Stimulated activated CD8-positive, alpha-beta memory T cell treated with anti-CD3 and anti-CD28 coated beads, Interleukin-7, amount 100 ng/mL, for 48 hours (primary cell): Measurements from ENCODE around the gene TENT4B.

ENCODE experiments used
- DNase-seq, 2 donors: peaks; one replicate each; pipeline ENCODE4 v3.0.0-alpha.2; 2020; ENCODE audit warnings: low read depth in 1 of 2; ENCODE audit errors: extremely low read depth in 1 of 2

TENT4B gene

DNA sequence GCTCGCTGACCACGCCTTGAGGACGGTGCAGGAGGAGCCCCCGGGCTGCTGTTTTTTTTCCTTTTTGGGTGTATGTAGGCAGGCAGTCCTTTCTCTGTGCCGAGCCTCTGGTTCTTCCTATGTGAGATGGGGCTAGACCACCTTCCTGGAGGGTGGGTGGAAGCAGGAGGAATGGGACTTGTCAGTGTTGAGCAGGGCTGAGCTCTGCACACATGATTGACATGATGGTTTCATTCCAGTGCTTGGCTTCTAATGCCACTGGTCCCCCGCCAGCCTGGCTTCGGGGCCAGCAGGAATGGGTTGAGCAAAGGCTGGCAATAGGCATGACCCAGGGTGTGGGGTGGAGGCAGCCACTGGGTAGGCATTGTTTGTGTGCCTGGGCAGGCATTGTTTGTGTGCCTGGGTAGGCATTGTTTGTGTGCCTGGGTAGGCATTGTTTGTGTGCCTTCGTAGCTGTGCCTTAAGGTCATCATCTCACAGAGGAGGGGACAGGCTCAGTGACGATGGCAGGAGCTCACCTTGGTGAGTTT, 99.0 kb downstream of the TENT4B start:
- DNase-seq = no peak

DNA sequence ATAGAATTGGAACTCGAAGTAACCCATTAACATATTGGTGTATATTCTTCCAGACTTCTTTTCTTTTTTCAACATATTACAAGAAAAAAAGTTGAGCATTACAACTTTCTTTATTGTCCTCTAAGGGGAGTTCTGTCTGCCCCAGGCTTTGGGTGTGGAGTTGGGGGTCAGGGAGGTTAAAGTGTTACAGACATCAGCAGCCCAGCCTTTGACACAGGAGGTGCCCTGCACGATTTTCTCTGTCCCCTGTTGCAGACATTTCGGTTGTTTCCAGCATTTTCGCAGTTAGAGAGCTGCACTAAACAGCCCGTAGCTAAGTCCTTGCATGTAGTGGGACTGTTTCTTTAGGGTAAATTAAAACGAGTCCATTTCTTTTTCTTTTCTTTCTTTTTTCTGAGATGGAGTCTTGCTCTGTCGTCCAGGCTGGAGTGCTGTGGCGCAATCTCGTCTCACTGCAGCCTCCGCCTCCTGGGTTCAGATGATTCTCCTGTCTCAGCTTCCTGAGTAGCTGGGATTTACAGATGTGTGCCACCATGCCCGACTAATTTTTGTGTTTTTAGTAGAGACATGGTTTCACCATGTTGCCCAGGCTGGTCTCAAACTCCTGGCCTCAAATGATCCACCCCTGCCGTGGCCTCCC, 99.9 kb downstream of the TENT4B start:
- DNase-seq = no peak

DNA sequence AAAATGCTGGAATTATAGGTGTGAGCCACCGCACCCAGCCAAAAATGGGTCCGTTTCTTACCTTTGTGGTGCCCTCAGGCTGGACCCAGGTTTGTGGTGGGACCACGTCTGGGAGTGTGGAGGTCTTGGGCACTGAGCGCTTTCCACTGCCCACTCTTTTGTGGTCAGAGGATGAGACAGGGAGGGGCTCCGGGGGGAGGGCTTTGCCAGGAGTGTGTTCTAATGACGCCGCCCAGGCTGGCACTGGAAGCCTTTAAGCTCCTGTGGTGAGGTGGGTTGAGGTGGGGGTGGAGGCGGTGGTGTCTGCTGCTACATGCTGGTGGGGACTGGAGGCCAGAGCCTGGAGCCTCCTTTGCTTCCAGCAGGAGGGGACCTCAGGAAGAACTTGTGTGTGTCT, 100.4 kb downstream of the TENT4B start:
- DNase-seq = no peak

DNA sequence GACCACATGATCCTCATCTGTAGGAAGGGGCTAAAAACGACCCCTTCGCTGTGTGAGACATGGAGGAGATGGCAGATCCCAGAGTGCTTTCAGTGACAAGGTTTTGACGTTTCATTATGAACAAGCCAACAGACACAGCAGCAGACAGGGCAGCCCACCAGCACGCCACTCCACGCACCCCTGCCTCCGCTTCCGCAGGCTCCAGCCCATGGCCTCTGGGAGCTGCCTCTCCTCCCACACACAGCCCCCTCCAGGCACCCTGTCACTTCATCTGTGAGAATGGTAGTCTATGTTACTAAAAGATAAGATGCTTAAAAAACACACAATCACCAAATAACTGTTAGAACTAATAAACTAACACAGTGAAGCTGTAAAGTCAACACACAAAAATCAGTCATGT, 101.0 kb downstream of the TENT4B start:
- no peak for DNase-seq

DNA sequence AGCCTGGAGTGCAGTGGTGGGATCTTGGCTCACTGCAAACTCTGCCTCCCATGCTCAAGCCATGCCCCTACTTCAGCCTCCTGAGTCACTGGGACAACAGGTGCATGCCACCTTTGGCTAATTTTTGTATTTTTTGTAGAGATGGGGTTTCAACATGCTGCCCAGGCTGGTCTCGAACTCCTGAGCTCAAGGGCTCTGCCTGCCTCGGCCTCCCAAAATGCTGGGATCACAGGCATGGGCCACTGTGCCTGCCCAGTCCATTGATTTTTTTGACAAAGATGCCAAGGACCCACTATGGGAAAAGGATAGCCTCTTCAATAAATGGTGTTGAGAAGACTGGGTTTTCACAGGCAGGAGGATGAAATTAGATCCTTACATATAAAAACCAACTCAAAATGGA, 102.4 kb downstream of the TENT4B start:
- no peak for DNase-seq

DNA sequence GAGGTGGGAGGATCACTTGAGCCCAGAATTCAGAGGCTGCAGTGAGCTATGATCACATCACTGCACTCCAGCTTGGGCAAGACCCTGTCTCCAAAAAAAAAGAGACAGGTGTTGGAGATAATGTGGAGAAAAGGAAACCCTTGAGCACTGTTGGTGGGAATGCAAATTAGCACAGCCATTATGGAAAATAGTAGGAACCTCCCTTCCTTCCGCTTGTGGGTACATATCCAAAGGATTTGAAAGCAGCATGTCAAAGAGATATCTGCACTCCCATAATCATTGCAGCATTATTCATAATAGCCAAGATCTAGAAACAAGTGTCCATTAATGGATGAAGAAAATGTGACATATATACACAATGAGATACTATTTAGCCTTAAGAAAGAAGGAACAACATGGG, 103.5 kb downstream of the TENT4B start:
- no peak for DNase-seq

DNA sequence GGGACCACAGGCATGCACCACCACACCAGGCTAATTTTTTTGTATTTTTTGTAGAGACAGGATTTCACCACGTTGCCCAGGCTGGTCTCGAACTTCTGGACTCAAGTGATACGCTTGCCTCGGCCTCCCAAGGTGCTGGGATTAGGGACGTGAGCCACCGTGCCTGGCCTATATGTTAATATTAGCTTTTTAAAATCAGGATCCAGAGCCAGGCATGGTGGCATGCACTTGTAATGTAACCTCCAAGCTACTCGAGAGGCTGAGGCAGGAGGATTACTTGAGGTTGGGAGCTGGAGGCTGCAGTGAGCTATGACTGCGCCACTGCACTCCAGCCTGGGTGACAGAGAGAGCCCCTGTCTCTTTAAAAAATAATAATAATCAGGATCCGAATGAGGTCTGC, 104.8 kb downstream of the TENT4B start:
- DNase-seq = no peak

DNA sequence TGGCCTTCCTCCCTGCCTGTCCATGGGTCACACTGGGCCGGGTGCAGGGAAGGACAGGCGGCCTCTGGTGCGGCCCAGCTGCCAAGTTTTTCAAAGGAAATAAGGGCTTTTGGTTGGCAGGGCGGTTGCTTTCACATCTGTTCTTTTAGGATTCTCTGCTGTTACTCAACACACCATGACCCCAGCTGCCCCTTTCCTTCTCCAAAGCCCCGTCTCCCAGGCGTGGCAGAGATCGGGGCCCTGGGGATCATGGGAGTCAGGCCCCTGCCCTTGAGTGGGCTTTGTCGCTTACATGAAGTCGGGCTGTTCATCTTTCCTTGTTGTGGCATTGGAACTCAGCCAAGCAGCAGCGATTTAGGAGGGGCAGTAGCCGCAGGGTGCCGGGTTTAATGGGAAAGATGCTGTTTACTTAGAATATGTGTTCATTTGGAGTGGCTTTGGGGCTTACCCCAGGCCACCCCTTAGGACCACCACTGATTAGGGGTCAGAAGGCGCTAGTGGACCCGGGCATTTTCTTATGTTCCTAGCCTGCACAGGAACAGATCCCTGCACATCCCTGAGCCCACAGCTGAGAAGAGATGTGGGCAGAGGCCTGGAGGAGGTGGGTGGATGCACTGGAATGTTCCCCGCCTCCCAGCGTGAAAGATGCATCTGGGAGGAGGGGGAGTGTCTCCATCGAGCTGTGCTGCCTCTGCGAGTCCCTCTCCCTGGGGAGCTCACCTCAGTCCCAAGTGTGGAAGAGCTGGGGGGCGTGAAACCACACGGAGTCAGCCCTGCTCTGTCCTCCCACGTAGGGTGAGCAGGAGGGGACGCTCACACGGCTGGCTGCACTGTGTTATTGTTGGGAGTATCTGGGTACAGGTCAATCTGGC, 106.5 kb downstream of the TENT4B start:
- no peak for DNase-seq

DNA sequence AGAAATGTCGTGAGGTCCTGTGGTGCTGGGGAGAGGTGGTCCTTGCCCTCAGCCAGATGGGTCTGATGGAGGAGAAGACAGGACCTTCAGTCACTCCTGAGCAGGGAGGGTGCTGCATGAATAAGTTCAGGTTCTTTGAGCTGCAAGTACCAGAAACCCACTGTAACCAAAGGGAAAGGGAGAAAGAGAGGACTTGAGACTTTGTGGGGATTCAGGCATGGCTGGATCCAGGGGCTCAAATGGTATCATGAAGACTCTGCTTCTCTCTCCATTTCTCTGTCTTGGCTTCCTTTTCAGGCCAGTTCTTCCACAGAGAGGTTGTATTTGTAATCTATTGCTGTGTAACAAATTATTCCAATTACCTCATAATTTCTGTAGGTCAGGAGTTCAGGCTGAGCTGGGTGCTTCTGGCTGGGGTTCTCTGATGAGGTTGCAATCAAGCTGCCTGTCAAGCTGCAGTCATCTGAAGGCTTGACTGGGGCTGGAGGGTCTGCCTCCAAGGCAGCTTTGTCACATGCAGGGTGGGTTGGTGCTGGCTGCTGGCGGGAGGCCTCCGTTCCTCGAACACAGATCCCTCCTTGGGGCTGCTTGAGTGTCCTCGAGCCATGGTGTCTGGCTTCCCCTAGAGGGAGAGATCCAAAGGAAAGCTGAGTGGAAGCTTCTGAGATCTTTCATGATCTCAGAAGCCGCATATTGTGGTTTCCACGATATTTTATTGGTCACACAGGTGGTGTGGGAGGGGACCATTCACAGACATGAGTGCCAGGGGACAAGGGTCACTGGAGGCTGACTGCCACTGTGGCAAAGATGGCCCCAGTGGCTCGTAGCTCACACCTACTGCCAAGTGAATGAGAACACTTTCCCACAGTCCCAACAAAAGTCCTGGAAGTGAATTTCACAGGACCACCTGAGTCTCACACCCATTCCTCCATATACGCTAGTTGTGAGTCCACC, 107.4 kb downstream of the TENT4B start:
- DNase-seq = no peak

DNA sequence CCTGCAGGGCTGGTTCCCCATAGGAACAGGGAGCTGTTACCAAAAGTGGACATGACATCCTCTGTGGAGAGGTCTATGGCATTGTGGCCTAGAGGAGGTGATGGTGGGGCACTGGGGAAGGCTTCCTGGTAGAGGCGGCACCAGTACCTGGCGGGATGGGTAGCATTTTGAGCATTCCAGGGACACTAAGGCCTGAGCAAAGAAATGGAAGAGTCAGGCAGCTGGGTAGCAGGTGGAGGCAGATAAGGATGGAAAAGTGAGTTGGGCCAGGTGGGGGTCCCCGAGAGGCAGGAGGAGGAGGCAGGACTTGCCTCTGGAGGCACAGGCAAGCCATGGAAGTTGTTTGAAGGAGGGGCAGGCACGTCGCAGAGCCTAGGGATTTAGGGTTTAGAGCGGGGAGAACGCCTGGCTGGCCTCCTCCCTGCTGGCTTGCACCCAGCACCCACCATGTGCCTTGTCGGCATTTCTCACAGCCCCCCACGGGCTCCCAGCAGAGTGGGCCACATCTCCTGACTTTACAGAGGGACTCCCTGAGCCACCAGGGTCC, 108.1 kb downstream of the TENT4B start:
- no peak for DNase-seq

DNA sequence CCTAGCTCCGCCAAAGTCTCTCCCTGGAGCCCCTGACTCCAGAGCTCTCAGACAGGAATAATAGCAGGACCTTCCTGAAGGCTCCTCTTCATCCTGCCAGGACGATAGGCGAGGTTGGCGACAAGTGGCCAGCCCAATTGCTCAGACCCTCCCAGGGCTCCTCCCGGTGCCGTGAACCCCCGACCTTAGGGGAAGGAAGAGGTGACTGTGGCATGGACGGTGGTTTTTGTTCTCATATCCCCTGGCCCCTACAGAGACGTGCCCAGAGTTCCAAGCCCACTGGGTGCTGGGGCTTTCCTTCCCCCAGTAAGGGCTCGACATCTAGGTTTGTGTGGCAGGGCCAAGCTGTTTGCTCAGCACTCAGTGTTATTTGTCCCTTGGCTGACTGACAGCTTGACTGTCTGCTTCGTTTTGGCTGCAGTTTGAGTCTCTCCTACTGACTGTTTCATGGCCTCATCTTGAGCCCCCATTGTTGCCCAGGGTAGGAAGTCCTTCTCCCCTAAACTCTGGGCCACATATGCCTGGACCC, 108.7 kb downstream of the TENT4B start:
- DNase-seq = no peak

DNA sequence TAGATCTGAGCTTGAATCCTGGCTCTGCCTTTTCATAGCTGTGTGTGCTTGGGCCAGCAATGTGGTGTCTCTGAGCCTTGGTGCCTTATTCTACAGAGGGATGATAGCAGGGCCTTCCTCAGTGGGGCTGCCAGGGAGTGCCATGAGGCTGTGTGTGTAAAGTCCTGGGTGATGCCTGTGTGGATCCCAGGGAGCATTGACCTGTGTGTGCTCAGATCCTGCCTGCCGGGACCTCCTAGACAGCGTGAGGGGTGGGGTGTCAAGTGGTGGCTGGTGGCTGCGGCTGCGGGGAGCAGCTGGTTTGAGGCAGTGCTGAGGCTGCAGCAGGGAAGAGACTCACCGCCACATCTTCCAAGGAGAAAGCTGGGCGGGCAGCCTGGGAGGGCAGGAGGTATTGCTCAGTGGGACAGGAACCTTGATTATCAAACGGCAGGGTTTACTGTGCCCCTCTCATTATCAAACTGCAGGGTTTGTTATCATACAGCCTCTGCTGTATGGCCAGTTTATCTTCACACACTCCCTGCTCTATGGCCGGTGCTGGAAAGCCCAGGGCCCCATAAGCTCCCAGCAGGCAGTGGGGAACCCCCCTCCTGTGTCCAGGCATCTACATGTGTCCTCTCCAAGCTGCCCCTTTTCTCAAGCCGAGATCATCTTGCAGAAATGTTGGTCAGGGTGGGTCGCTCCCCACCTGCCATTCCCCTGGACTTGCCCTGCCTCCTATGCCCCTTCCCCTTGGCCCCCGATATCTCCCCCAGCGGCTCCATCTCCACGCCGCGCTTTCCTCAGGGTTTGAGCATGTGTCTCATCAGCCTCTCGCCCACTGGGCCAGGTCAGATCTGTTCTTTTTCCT, 110.2 kb downstream of the TENT4B start:
- DNase-seq = no peak

DNA sequence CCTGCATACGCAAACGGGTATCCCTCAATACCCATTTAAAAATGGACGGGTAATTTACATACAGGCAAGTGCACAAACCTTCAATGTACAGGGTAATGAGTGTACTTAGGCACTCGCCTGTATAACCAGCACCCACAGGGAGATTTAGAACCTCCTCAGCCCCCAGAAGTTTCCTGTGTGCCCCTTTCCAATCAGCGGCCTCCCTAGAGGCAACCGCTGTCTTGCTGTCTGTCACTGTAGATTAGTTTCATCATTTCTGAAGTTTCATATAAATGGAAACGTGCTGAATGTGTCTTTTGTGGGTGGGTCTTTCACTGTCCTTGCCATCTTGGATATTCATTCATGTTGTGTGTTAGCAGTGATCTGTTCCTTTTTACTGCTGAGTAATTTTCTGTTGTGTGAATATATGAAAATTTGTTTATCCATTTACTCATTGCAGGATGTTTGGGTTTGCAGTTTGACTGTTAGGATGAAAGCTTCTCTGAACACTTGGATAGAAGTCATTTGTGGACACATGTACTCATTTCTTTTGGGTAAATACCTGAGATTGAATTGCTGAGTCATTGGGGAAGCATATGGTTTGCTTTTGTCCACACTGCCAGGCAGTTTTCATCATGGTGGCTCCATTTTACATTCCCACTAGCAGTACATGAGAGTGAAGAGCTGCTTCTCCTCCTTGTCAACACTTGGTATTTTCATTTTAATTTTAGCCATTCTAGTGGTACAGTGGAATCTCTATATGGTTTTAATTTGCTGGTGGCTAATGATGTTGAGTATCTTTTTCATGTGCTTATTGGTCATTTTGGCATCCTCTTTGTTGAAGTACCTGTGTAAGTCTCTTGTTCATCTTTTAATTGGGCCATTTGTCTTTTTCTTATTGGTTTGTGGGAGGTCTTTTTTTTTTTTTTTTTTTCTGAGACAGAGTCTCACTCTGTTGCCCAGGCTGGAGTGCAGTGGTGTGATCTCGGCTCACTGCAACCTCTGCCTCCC, 111.1 kb downstream of the TENT4B start:
- DNase-seq = peak in 1 of 2 donors; percentile 50

DNA sequence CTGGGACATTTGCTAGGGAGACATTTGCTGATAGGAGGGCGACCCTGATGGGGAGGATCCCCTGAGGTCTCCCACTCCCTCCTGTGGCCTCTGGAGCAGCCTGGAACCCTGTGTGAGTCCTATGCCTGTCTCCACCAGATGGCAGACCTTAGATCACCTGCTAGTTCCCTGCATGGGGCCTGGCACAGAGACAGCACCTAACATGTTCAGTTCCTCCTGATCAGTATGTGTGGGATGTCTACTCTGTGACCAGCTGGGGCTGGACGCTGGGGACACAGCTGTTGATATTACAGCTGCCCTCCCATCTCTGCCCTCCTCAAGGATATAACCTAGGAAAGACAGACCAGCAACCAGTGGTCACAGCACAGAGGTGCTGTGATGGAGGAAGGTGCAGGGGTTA, 112.2 kb downstream of the TENT4B start:
- DNase-seq = no peak

DNA sequence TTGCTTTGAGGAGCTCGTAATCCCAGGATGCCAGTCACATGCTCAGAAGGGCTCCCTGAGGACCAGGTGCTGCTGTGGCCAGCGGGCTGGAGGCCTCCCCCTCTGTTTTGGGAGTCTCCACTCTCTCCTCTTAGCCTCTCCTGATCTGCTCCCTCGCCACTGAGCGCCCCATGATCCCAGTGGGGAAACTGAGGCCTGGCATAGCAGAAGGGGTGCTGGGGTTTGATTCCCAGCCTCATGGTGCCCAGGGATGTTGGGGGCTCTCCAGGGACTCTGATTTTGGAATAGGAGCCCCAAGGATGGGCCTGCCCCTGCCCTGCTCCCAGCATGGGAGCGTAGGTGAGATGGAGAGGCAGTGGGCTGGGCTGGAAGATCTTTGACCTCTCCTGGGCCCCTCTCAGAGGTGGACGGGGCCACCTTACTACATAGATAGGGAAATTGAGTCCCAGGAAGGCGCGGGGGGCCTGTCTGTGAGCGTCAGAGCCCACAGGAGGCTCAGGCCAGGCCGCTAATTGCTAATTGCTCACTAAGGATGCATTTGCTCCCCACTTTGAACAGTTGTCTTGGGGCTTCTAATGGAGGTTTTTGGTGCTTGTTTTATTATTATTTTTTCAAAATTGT, 112.7 kb downstream of the TENT4B start:
- DNase-seq = no peak

DNA sequence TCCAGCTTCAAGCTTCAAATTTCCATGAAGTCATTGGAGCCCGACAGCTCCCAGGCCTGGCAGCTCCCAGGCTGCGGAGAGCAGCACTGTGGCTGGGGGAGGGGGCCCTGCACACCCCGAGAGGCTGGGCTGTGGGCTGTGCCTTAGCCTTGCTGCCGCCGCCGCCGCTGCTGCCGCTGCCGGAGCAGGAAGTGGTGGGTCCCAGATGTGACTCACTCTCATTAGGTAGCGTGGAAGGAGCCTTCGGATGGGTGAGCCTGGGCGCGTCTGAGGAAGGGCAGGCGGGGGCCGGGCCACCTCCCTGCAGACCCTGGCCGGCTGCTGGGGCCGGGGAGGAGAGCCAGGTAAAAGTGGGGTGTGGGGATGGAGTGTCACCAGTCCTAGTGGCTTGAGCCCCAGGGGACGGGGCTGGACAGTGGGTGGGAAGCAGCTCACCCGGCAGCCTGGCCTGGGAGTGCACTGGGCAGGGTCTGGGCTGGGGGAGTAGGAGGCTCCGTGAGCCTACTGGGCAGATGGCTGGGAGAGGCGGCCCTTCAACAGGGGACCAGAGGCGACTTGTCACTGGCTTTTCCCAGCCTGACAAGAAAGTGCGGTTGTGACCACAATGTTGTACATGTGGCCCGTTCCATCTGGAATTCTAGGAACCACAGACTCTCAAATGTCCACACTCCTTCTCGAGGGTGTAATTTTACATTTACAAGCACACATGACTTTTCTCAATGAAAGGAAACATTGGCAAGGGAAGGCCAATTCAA, 113.4 kb downstream of the TENT4B start, which contains the start of gene ADCY7:
Gene ADCY7, plus strand, starts transcription at position 215 of the 755 bp plus-strand sequence. CDS start 21,629 bp downstream, outside the sequence.
- DNase-seq = peak; percentile 71 to 82

DNA sequence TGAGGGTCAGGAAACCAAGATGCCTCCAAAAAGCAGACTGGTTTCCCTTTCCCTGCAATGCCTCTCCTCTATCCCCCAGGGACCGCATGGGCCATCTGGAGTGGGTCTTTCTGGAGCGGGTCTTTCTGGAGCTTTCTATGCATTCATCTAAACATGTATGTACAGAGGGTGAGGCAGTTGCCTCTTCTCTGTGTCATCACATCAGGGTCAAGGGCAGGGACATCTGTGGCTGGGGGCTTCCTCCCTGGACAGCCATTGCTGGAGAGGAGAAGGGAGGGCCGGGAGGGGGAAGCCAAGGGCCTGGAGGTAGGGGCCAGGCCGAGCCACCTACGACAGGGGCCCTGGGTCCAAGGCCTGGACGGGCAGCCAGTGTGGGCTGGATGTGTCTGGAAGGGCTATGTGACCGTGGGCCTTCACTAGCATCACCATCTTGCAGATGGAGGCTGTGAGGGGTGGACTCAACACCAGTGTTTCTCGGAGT, 114.1 kb downstream of the TENT4B start:
- no peak for DNase-seq
